OCI-LY7 (cell line): ENCODE results near the gene SLC26A11. TPM values are rescaled to one million over a fixed set of nuclear protein-coding genes. Genes with fewer than 3 reads are reported as not detected.

Experiments used
- BruUV-seq: library from RNA; stranded (reverse); fragments of 400-500 nt; replicated peaks from 2 replicates; lab custom pipeline; 2021; lab: Mats Ljungman, UMichigan
- CTCF ChIA-PET: fragments of 300-600 bp; sonication (Branson Sonifier 250); formaldehyde crosslinking; loops from one replicate; lab custom pipeline; 2022; ENCODE audit warnings: antibody characterized with exemption; ENCODE audit not compliant: unreplicated experiment; lab: Charles Lee
- POLR2A ChIA-PET: fragments of 300-600 bp; sonication (Branson Sonifier 250); formaldehyde crosslinking; loops from one replicate; lab custom pipeline; 2022; ENCODE audit warnings: antibody characterized with exemption; lab: Charles Lee
- DNase-seq: peaks from one replicate; pipeline ENCODE4 v3.0.0-alpha.2; 2015; ENCODE audit warnings: low spot score
- H2AFZ ChIP-seq: fragments of 200-600 bp; sonication (generic), shearing (Covaris generic); 2 replicates; pipeline ENCODE4 v1.6.1; 2014; ENCODE audit warnings: mild to moderate bottlenecking, antibody characterized with exemption, low read length, moderate library complexity
- H3K27ac ChIP-seq: fragments of 200-600 bp; sonication (generic); 2 replicates; pipeline ENCODE4 v1.5.1; 2014; ENCODE audit warnings: mixed run types, low read depth, mild to moderate bottlenecking, moderate library complexity, low read length, inconsistent platforms; ENCODE audit not compliant: poor library complexity, severe bottlenecking
- H3K36me3 ChIP-seq: fragments of 200-600 bp; sonication (generic); 2 replicates; pipeline ENCODE4 v1.6.1; 2014; ENCODE audit warnings: mild to moderate bottlenecking, antibody characterized with exemption, low read length, moderate library complexity, mixed read lengths; ENCODE audit not compliant: insufficient read depth
- H3K4me1 ChIP-seq: fragments of 200-600 bp; sonication (generic); 2 replicates; pipeline ENCODE4 v1.5.1; 2014; ENCODE audit warnings: mild to moderate bottlenecking, low read length; ENCODE audit not compliant: insufficient read depth, poor library complexity, severe bottlenecking
- H3K4me2 ChIP-seq: fragments of 200-600 bp; sonication (generic); 2 replicates; pipeline ENCODE4 v1.6.1; 2014; ENCODE audit warnings: mild to moderate bottlenecking, low read length
- H3K4me3 ChIP-seq: fragments of 200-600 bp; sonication (generic); 2 replicates; pipeline ENCODE4 v1.5.1; 2014; ENCODE audit warnings: mild to moderate bottlenecking, low read depth, low read length; ENCODE audit not compliant: poor library complexity, severe bottlenecking
- H3K79me2 ChIP-seq: fragments of 200-600 bp; sonication (generic); 2 replicates; pipeline ENCODE4 v1.6.1; 2016; ENCODE audit warnings: low read depth, mild to moderate bottlenecking, low read length, moderate library complexity, mixed read lengths; ENCODE audit not compliant: insufficient read depth
- H3K9me2 ChIP-seq: fragments of 200-600 bp; sonication (generic); 2 replicates; pipeline ENCODE4 v1.6.1; 2016; ENCODE audit warnings: mild to moderate bottlenecking, low read length, mixed read lengths; ENCODE audit not compliant: insufficient read depth
- H3K9me3 ChIP-seq: fragments of 200-600 bp; sonication (generic); 2 replicates; pipeline ENCODE4 v1.6.1; 2014; ENCODE audit warnings: mild to moderate bottlenecking, mixed run types, low read length, mixed read lengths
- H4K20me1 ChIP-seq: fragments of 200-600 bp; sonication (generic); 2 replicates; pipeline ENCODE4 v1.6.1; 2014; ENCODE audit warnings: mild to moderate bottlenecking, antibody characterized with exemption, low read length, moderate library complexity, mixed read lengths; ENCODE audit not compliant: insufficient read depth
- EZH2phosphoT487 ChIP-seq: fragments of 200-600 bp; sonication (generic); IDR thresholded peaks from 2 replicates; pipeline ENCODE4 v1.6.1; 2018; ENCODE audit warnings: low read depth, borderline replicate concordance, mild to moderate bottlenecking, mixed run types, antibody characterized with exemption, low read length, moderate library complexity, mixed read lengths
- intact Hi-C: fragments of 100-400 bp; cut with micrococcal nuclease; formaldehyde crosslinking; loops from one replicate; pipeline ENCODE4 v1.10.0; 2022; ENCODE audit not compliant: unreplicated experiment
- total RNA-seq, 2 experiments: library from RNA; depleted of rRNA in 1 of 2; stranded (reverse); fragments of >200 nt in 1 of 2; shearing (Covaris generic) in 1 of 2; gene quantifications; 2 replicates each; pipeline ENCODE4 v1.2.3, GENCODE V29; 2014 to 2022
- TF ChIP-seq, protein P1 (sequence below): fragments of 200-600 bp; sonication (generic); conservative IDR thresholded peaks from 2 replicates; pipeline ENCODE4 v1.5.1; 2014; ENCODE audit warnings: mild to moderate bottlenecking, antibody characterized with exemption, low read length, moderate library complexity, mixed read lengths

The SLC26A11 gene
- total RNA-seq, 2 experiments from 2014 or later = 3.5 to 4.1 TPM

DNA sequence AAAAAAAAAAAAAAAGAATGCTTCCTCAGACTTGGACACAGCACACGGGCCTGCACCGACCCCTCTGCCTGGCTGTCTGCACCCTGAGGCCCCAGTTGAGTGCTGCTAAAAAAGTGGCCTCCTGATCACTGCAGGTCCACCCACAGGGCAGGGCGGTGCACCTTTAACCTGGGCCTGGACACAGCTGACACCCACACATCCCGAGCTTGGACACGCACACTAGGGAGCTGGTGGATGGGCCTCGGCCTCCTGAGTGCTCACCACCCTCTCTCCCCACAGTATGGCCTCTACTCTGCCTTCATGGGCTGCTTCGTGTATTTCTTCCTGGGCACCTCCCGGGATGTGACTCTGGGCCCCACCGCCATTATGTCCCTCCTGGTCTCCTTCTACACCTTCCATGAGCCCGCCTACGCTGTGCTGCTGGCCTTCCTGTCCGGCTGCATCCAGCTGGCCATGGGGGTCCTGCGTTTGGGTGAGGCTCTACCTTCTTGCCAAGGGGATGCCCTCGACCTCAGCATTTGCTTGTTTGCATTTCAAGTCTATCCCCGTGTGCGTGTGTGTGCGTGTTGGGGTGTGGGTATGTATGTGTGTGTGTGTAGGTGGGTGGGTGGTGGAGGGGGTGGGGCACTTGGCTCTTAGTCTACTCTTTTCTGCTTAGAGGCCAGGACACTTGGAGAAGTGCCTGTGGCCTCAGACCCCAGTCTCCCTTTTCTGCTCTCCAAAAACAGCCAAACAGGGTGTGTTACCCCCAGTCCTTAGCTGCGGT is 2.3 kb downstream of the SLC26A11 start:
- no TSS peak for BruUV-seq
- POLR2A ChIA-PET = no interaction called here
- Histone ChIP-seq H4K20me1 (no peaks in the 10 kb centered on the region), H3K4me2 (no peak overlapping the region), H3K36me3 (no peaks in the 10 kb centered on the region), H3K27ac (no peak overlapping the region), H3K4me1 (peaks cover 10% of the 10 kb centered on the region), H3K79me2 (no peaks in the 10 kb centered on the region), H3K4me3 (no peak overlapping the region), H2AFZ (no peak overlapping the region), H3K9me2 (no peaks in the 10 kb centered on the region), H3K9me3 (no peaks in the 10 kb centered on the region)
- CTCF ChIA-PET = no interaction called here
- intact Hi-C loops = no loop called here
- TF ChIP-seq EZH2phosphoT487 = no peak
- TF ChIP-seq, protein P1, sequence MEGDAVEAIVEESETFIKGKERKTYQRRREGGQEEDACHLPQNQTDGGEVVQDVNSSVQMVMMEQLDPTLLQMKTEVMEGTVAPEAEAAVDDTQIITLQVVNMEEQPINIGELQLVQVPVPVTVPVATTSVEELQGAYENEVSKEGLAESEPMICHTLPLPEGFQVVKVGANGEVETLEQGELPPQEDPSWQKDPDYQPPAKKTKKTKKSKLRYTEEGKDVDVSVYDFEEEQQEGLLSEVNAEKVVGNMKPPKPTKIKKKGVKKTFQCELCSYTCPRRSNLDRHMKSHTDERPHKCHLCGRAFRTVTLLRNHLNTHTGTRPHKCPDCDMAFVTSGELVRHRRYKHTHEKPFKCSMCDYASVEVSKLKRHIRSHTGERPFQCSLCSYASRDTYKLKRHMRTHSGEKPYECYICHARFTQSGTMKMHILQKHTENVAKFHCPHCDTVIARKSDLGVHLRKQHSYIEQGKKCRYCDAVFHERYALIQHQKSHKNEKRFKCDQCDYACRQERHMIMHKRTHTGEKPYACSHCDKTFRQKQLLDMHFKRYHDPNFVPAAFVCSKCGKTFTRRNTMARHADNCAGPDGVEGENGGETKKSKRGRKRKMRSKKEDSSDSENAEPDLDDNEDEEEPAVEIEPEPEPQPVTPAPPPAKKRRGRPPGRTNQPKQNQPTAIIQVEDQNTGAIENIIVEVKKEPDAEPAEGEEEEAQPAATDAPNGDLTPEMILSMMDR = no peak
- no peak for DNase-seq

- H4K20me1 ChIP-seq = no peaks in the 10 kb centered on the region
- intact Hi-C loops = no loop called here
- ChIA-PET POLR2A (no interaction called here), CTCF (no interaction called here)
- DNase-seq = no peak
- H3K4me3 ChIP-seq = no peak overlapping the region
- no peaks in the 10 kb centered on the region for H3K36me3 ChIP-seq
- H3K9me3 ChIP-seq = no peaks in the 10 kb centered on the region
- no peak overlapping the region for H3K27ac ChIP-seq
- no peak overlapping the region for H3K4me2 ChIP-seq
- no TSS peak for BruUV-seq
- H3K4me1 ChIP-seq = peaks cover 10% of the 10 kb centered on the region
- TF ChIP-seq, protein P1 = no peak
- TF ChIP-seq EZH2phosphoT487 = no peak
- no peak overlapping the region for H2AFZ ChIP-seq
- no peaks in the 10 kb centered on the region for H3K79me2 ChIP-seq
- H3K9me2 ChIP-seq = no peaks in the 10 kb centered on the region
Measured at GRCh38 chr17:80223142-80223815, 3.1 kb downstream of the SLC26A11 start.
